ENCODE measurements around the gene NMNAT2.

The NMNAT2 gene

GRCh38 chr1:183284086-183284485 is 134.1 kb downstream of the NMNAT2 start:
- H3K27me3 ChIP-seq (replicated peaks; ENCODE audit: control insufficient read depth, insufficient read depth, low read length, poor library complexity, severe bottlenecking), result no peaks in the 10 kb centered on the region
- H3K4me1 ChIP-seq (ENCODE audit: control insufficient read depth, insufficient read depth, low read length, poor library complexity, severe bottlenecking), result no peaks in the 10 kb centered on the region
- no peaks in the 10 kb centered on the region for H3K9me3 ChIP-seq (ENCODE audit: control insufficient read depth, low read length)
- H3K36me3 ChIP-seq (ENCODE audit: control insufficient read depth, insufficient read depth, low read length), result no peaks in the 10 kb centered on the region
- no peak overlapping the region for H3K4me3 ChIP-seq (ENCODE audit: insufficient read depth, low read depth, low read length, poor library complexity, severe bottlenecking)
- DNase-seq, result no peak
- no peak overlapping the region for H3K27ac ChIP-seq (ENCODE audit: insufficient read depth, low read length, poor library complexity, severe bottlenecking)

GRCh38 chr1:183283286-183283685 is 134.9 kb downstream of the NMNAT2 start:
- Histone ChIP-seq H3K4me3 (ENCODE audit: insufficient read depth, low read depth, low read length, poor library complexity, severe bottlenecking) (no peak overlapping the region), H3K27ac (ENCODE audit: insufficient read depth, low read length, poor library complexity, severe bottlenecking) (no peak overlapping the region), H3K27me3 (replicated peaks; ENCODE audit: control insufficient read depth, insufficient read depth, low read length, poor library complexity, severe bottlenecking) (no peaks in the 10 kb centered on the region), H3K9me3 (ENCODE audit: control insufficient read depth, low read length) (no peaks in the 10 kb centered on the region), H3K4me1 (ENCODE audit: control insufficient read depth, insufficient read depth, low read length, poor library complexity, severe bottlenecking) (no peaks in the 10 kb centered on the region), H3K36me3 (ENCODE audit: control insufficient read depth, insufficient read depth, low read length) (no peaks in the 10 kb centered on the region)
- no peak for DNase-seq

GRCh38 chr1:183282101-183282855 is 135.9 kb downstream of the NMNAT2 start:
- H3K27me3 ChIP-seq (replicated peaks; ENCODE audit: control insufficient read depth, insufficient read depth, low read length, poor library complexity, severe bottlenecking), result no peaks in the 10 kb centered on the region
- no peak for DNase-seq
- no peaks in the 10 kb centered on the region for H3K9me3 ChIP-seq (ENCODE audit: control insufficient read depth, low read length)
- no peak overlapping the region for H3K27ac ChIP-seq (ENCODE audit: insufficient read depth, low read length, poor library complexity, severe bottlenecking)
- no peak overlapping the region for H3K4me3 ChIP-seq (ENCODE audit: insufficient read depth, low read depth, low read length, poor library complexity, severe bottlenecking)
- no peaks in the 10 kb centered on the region for H3K4me1 ChIP-seq (ENCODE audit: control insufficient read depth, insufficient read depth, low read length, poor library complexity, severe bottlenecking)
- H3K36me3 ChIP-seq (ENCODE audit: control insufficient read depth, insufficient read depth, low read length), result no peaks in the 10 kb centered on the region

- H3K9me3 ChIP-seq (ENCODE audit: control insufficient read depth, low read length), result no peaks in the 10 kb centered on the region
- H3K27me3 ChIP-seq (replicated peaks; ENCODE audit: control insufficient read depth, insufficient read depth, low read length, poor library complexity, severe bottlenecking), result no peaks in the 10 kb centered on the region
- H3K4me1 ChIP-seq (ENCODE audit: control insufficient read depth, insufficient read depth, low read length, poor library complexity, severe bottlenecking), result no peaks in the 10 kb centered on the region
- no peak overlapping the region for H3K27ac ChIP-seq (ENCODE audit: insufficient read depth, low read length, poor library complexity, severe bottlenecking)
- H3K4me3 ChIP-seq (ENCODE audit: insufficient read depth, low read depth, low read length, poor library complexity, severe bottlenecking), result no peak overlapping the region
- H3K36me3 ChIP-seq (ENCODE audit: control insufficient read depth, insufficient read depth, low read length), result no peaks in the 10 kb centered on the region
- DNase-seq, result peak in 2 of 3 donors; percentile 27 to 40
Observed at GRCh38 chr1:183281553-183282091, 136.6 kb downstream of the NMNAT2 start.

- Histone ChIP-seq H3K4me1 (ENCODE audit: control insufficient read depth, insufficient read depth, low read length, poor library complexity, severe bottlenecking) (no peaks in the 10 kb centered on the region), H3K4me3 (ENCODE audit: insufficient read depth, low read depth, low read length, poor library complexity, severe bottlenecking) (no peak overlapping the region), H3K36me3 (ENCODE audit: control insufficient read depth, insufficient read depth, low read length) (no peaks in the 10 kb centered on the region), H3K9me3 (ENCODE audit: control insufficient read depth, low read length) (no peaks in the 10 kb centered on the region), H3K27me3 (replicated peaks; ENCODE audit: control insufficient read depth, insufficient read depth, low read length, poor library complexity, severe bottlenecking) (no peaks in the 10 kb centered on the region), H3K27ac (ENCODE audit: insufficient read depth, low read length, poor library complexity, severe bottlenecking) (no peak overlapping the region)
- no peak for DNase-seq
Observed at GRCh38 chr1:183281039-183281438, 137.1 kb downstream of the NMNAT2 start.

GRCh38 chr1:183279835-183280234 is 138.3 kb downstream of the NMNAT2 start:
- Histone ChIP-seq H3K9me3 (ENCODE audit: control insufficient read depth, low read length) (no peaks in the 10 kb centered on the region), H3K27me3 (replicated peaks; ENCODE audit: control insufficient read depth, insufficient read depth, low read length, poor library complexity, severe bottlenecking) (no peaks in the 10 kb centered on the region)

GRCh38 chr1:183278739-183279591 is 139.2 kb downstream of the NMNAT2 start:
- H3K4me1 ChIP-seq (ENCODE audit: control insufficient read depth, insufficient read depth, low read length, poor library complexity, severe bottlenecking), result no peaks in the 10 kb centered on the region
- no peaks in the 10 kb centered on the region for H3K36me3 ChIP-seq (ENCODE audit: control insufficient read depth, insufficient read depth, low read length)
- H3K9me3 ChIP-seq (ENCODE audit: control insufficient read depth, low read length), result no peaks in the 10 kb centered on the region
- no peaks in the 10 kb centered on the region for H3K27me3 ChIP-seq (replicated peaks; ENCODE audit: control insufficient read depth, insufficient read depth, low read length, poor library complexity, severe bottlenecking)
- H3K27ac ChIP-seq (ENCODE audit: insufficient read depth, low read length, poor library complexity, severe bottlenecking), result no peak overlapping the region
- DNase-seq, result no peak
- H3K4me3 ChIP-seq (ENCODE audit: insufficient read depth, low read depth, low read length, poor library complexity, severe bottlenecking), result no peak overlapping the region

More at GRCh38 chr1:183279835-183280234, 138.3 kb downstream of the NMNAT2 start:
- Histone ChIP-seq H3K36me3 (ENCODE audit: control insufficient read depth, insufficient read depth, low read length) (no peaks in the 10 kb centered on the region), H3K27ac (ENCODE audit: insufficient read depth, low read length, poor library complexity, severe bottlenecking) (no peak overlapping the region), H3K4me1 (ENCODE audit: control insufficient read depth, insufficient read depth, low read length, poor library complexity, severe bottlenecking) (no peaks in the 10 kb centered on the region), H3K4me3 (ENCODE audit: insufficient read depth, low read depth, low read length, poor library complexity, severe bottlenecking) (no peak overlapping the region)
- no peak for DNase-seq

GRCh38 chr1:183277821-183278738 is 140.1 kb downstream of the NMNAT2 start:
- H3K9me3 ChIP-seq (ENCODE audit: control insufficient read depth, low read length), result no peaks in the 10 kb centered on the region
- no peaks in the 10 kb centered on the region for H3K27me3 ChIP-seq (replicated peaks; ENCODE audit: control insufficient read depth, insufficient read depth, low read length, poor library complexity, severe bottlenecking)
- no peaks in the 10 kb centered on the region for H3K4me1 ChIP-seq (ENCODE audit: control insufficient read depth, insufficient read depth, low read length, poor library complexity, severe bottlenecking)
- no peak overlapping the region for H3K27ac ChIP-seq (ENCODE audit: insufficient read depth, low read length, poor library complexity, severe bottlenecking)
- no peaks in the 10 kb centered on the region for H3K36me3 ChIP-seq (ENCODE audit: control insufficient read depth, insufficient read depth, low read length)
- no peak overlapping the region for H3K4me3 ChIP-seq (ENCODE audit: insufficient read depth, low read depth, low read length, poor library complexity, severe bottlenecking)
- no peak for DNase-seq

GRCh38 chr1:183276386-183277080 is 141.6 kb downstream of the NMNAT2 start:
- H3K4me3 ChIP-seq (ENCODE audit: insufficient read depth, low read depth, low read length, poor library complexity, severe bottlenecking), result no peak overlapping the region
- H3K36me3 ChIP-seq (ENCODE audit: control insufficient read depth, insufficient read depth, low read length), result no peaks in the 10 kb centered on the region
- no peaks in the 10 kb centered on the region for H3K4me1 ChIP-seq (ENCODE audit: control insufficient read depth, insufficient read depth, low read length, poor library complexity, severe bottlenecking)
- H3K27me3 ChIP-seq (replicated peaks; ENCODE audit: control insufficient read depth, insufficient read depth, low read length, poor library complexity, severe bottlenecking), result no peaks in the 10 kb centered on the region
- H3K27ac ChIP-seq (ENCODE audit: insufficient read depth, low read length, poor library complexity, severe bottlenecking), result no peak overlapping the region
- DNase-seq, result no peak
- H3K9me3 ChIP-seq (ENCODE audit: control insufficient read depth, low read length), result no peaks in the 10 kb centered on the region

All from effector memory CD4-positive, alpha-beta T cell (primary cell).